ENCODE data around the gene STRA8. TPM values are rescaled to one million over a fixed set of nuclear protein-coding genes. Genes with fewer than 3 reads are reported as not detected.

The STRA8 gene
- polyA plus RNA-seq, 1 donor (not counting 4 experiments of a cell fraction or from before 2014, with no cell fraction given), result not detected

GRCh38 chr7:135234727-135235126, 1.1 kb downstream of the STRA8 start:
- H3K36me3 ChIP-seq (ENCODE audit: control insufficient read depth in 2 of 2, extremely low read depth in 1 of 2, insufficient read depth in 2 of 2, low read length in 2 of 2), result no peaks in the 10 kb centered on the region
- DNase-seq (ENCODE audit: low read depth, low spot score) (no peak), FAIRE-seq (no peak)
- no peaks in the 10 kb centered on the region for H4K20me1 ChIP-seq (ENCODE audit: control insufficient read depth, extremely low read depth, insufficient read depth, low read length)
- H3K27ac ChIP-seq (ENCODE audit: control insufficient read depth, insufficient read depth, low read length), result no peak overlapping the region
- H3K79me2 ChIP-seq (ENCODE audit: control insufficient read depth, insufficient read depth, low read length), result no peaks in the 10 kb centered on the region
- H3K9me3 ChIP-seq (ENCODE audit: control insufficient read depth, low read depth, low read length), result no peaks in the 10 kb centered on the region
- no peak overlapping the region for H2AFZ ChIP-seq (ENCODE audit: control insufficient read depth, low read length)
- H3K9ac ChIP-seq (ENCODE audit: control insufficient read depth, extremely low read depth, insufficient read depth, low read length), result no peak overlapping the region
- no peak overlapping the region for H3K4me2 ChIP-seq (ENCODE audit: control insufficient read depth, extremely low read depth, insufficient read depth, low read depth, low read length)
- no peaks in the 10 kb centered on the region for H3K9me1 ChIP-seq (ENCODE audit: control insufficient read depth, extremely low read depth, insufficient read depth, low read length)
- no peak for TF ChIP-seq EZH2 (IDR thresholded peaks at IDR 0.05; ENCODE audit: low read length)
- no peak for TF ChIP-seq CTCF (optimal IDR thresholded peaks at IDR 0.05 in 1 of 3, IDR thresholded peaks at IDR 0.05 in 1 of 3, conservative IDR thresholded peaks at IDR 0.05 in 1 of 3; ENCODE audit: extremely low read depth in 1 of 3, insufficient read depth in 2 of 3, low read length in 3 of 3)
- dilution Hi-C loops (cut with MboI; ENCODE audit: extremely low pct_ligation_motif_present, low sequenced_read_pairs), result no loop called here
- no peaks in the 10 kb centered on the region for H3K27me3 ChIP-seq (ENCODE audit: control insufficient read depth, extremely low read depth, insufficient read depth, low read length)
- H3K4me1 ChIP-seq (ENCODE audit: control insufficient read depth, extremely low read depth, insufficient read depth, low read length), result no peaks in the 10 kb centered on the region
- H3K4me3 ChIP-seq (ENCODE audit: control insufficient read depth in 2 of 3, extremely low read depth in 1 of 3, insufficient read depth in 2 of 3, low read depth in 1 of 3, low read length in 3 of 3), result no peak overlapping the region

GRCh38 chr7:135235841-135236240, 2.2 kb downstream of the STRA8 start:
- no peaks in the 10 kb centered on the region for H3K9me3 ChIP-seq (ENCODE audit: control insufficient read depth, low read depth, low read length)
- no peaks in the 10 kb centered on the region for H3K27me3 ChIP-seq (ENCODE audit: control insufficient read depth, extremely low read depth, insufficient read depth, low read length)
- no peak overlapping the region for H3K27ac ChIP-seq (ENCODE audit: control insufficient read depth, insufficient read depth, low read length)
- H3K9ac ChIP-seq (ENCODE audit: control insufficient read depth, extremely low read depth, insufficient read depth, low read length), result no peak overlapping the region
- H2AFZ ChIP-seq (ENCODE audit: control insufficient read depth, low read length), result no peak overlapping the region
- dilution Hi-C loops (cut with MboI; ENCODE audit: extremely low pct_ligation_motif_present, low sequenced_read_pairs), result no loop called here
- H3K4me2 ChIP-seq (ENCODE audit: control insufficient read depth, extremely low read depth, insufficient read depth, low read depth, low read length), result no peak overlapping the region
- H3K36me3 ChIP-seq (ENCODE audit: control insufficient read depth in 2 of 2, extremely low read depth in 1 of 2, insufficient read depth in 2 of 2, low read length in 2 of 2), result no peaks in the 10 kb centered on the region
- H3K4me3 ChIP-seq (ENCODE audit: control insufficient read depth in 2 of 3, extremely low read depth in 1 of 3, insufficient read depth in 2 of 3, low read depth in 1 of 3, low read length in 3 of 3), result no peak overlapping the region
- FAIRE-seq (no peak), DNase-seq (ENCODE audit: low read depth, low spot score) (no peak)
- no peaks in the 10 kb centered on the region for H3K9me1 ChIP-seq (ENCODE audit: control insufficient read depth, extremely low read depth, insufficient read depth, low read length)
- H4K20me1 ChIP-seq (ENCODE audit: control insufficient read depth, extremely low read depth, insufficient read depth, low read length), result no peaks in the 10 kb centered on the region
- H3K79me2 ChIP-seq (ENCODE audit: control insufficient read depth, insufficient read depth, low read length), result no peaks in the 10 kb centered on the region
- no peaks in the 10 kb centered on the region for H3K4me1 ChIP-seq (ENCODE audit: control insufficient read depth, extremely low read depth, insufficient read depth, low read length)
- TF ChIP-seq EZH2 (IDR thresholded peaks at IDR 0.05; ENCODE audit: low read length), result no peak
- no peak for TF ChIP-seq CTCF (optimal IDR thresholded peaks at IDR 0.05 in 1 of 3, IDR thresholded peaks at IDR 0.05 in 1 of 3, conservative IDR thresholded peaks at IDR 0.05 in 1 of 3; ENCODE audit: extremely low read depth in 1 of 3, insufficient read depth in 2 of 3, low read length in 3 of 3)
